SKM-1 treated with dmso at 0.1 percent for 144 hours (cell line): Measurements from ENCODE around the gene HPN.
"Not testable (repeated sequence)": the region's sequence is repeated elsewhere in the genome, so short reads cannot be mapped to it uniquely, and the experiment has no call there.

Experiments
- DNase-seq: peaks from one replicate; lab custom pipeline; 2025; ENCODE audit not compliant: unreplicated experiment; lab: John Stamatoyannopoulos, UW

The HPN gene

DNA sequence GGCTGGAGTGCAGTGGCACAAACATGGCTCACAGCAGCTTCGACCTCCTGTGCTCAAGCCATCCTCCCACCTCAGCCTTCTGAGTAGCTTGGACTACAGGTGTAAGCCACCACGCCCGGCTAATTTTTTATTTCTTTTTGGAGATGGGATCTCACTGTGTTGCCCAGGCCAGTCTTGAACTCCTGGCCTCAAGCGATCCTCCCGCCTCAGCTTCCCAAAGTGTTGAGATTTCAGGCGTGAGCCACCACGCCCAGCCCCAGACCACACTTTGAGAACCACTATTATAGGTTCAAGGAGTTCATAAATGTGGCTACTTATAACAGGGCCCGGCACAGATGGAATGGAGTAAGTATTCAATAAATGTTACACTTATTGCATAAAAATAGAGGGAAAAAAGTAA, 14.5 kb upstream of the HPN start:
- no peak for DNase-seq

DNA sequence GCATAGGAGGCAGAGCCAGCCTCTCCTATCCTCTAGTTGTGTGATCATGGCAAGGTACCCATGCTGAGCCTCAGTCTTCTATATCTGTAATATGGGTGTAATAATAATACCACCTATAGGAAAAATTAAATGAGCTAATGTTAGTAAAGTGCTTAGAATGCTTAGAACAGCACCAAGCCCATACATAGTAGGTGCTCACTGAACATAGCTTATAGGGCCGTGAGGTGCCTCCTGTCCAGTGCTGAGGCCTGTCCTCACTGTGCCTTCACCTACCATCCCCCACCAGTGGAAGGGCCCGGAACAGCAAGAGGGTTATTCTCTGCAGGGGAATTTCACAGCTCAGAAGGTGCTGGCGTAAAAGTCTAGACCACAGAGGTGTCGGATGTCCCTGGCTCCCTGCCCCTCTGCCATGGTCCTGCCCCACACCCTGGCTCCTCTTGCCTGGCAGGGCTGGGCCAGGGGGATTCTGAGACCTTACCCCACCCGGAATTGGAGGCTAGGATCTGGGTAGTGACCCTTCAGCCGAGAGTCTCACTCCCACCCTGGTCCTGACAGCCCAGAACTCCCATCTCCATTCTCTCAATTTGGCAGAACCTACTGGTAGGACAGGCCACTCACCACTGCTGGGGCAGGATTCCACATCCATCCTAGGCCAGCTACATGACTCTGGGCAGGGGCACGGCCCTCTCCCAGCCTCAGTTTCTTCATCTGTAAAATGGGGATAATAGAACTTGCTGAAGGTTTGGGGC, 13.5 kb upstream of the HPN start:
- no peak for DNase-seq

DNA sequence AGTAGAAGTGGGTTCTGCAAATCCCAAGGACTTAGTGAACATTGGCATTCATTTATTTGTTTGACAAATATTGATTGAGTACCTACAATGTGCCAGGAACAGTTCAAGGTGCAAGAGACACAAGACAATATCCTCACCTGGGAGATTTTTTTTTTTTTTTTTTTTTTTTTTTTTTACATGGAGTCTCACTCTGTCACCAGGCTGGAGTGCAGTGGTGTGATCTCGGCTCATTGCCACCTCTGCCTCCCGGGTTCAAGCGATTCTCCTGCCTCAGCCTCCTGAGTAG, 13.0 kb upstream of the HPN start:
- not testable (repeated sequence) for DNase-seq

DNA sequence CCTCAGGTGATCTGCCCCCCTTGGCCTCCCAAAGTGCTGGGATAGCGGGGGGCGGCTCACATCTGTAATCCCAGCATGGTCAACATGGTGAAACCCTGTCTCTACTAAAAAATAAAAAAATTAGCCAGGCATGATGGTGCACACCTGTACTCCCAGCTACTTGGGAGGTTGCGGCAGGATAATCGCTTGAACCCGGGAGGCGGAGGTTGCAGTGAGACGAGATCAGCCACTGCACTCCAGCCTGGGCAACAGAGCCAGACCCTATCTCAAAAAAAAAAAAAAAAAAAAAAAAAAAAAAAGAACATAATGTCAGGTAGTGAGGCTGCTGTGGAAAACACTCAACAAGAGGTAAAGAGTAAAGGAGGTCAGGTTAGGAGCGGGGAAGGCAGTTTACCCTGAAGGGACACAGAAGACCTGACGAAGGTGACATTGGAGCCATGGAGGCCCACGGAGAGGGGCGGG, 12.2 kb upstream of the HPN start:
- not testable (repeated sequence) for DNase-seq

DNA sequence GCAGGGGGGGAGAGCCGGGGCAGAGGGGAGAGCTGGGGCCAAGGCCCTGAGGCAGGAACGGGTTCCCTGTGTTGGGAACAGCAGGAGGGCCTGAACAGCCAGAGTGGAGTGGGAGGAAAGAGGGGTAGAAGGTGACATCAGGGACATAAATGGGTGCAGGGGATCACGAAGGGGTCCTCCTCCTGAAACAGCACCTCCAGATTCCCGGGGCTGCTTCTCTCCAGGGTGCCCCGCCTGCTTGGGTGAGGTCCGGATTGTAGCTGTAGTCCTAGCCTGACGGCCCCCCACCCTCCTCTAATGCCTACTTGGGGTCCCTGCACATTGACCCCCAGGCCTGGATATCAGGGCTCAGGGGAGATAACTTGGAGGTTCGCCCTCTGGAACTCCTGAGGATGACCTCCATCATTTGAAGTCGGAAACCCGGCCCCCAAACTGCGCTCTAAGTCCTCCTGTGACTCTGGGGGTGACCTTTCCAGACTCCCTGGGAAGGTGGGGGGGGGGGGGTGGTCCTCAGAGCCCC, 11.7 kb upstream of the HPN start:
- DNase-seq, result no peak

DNA sequence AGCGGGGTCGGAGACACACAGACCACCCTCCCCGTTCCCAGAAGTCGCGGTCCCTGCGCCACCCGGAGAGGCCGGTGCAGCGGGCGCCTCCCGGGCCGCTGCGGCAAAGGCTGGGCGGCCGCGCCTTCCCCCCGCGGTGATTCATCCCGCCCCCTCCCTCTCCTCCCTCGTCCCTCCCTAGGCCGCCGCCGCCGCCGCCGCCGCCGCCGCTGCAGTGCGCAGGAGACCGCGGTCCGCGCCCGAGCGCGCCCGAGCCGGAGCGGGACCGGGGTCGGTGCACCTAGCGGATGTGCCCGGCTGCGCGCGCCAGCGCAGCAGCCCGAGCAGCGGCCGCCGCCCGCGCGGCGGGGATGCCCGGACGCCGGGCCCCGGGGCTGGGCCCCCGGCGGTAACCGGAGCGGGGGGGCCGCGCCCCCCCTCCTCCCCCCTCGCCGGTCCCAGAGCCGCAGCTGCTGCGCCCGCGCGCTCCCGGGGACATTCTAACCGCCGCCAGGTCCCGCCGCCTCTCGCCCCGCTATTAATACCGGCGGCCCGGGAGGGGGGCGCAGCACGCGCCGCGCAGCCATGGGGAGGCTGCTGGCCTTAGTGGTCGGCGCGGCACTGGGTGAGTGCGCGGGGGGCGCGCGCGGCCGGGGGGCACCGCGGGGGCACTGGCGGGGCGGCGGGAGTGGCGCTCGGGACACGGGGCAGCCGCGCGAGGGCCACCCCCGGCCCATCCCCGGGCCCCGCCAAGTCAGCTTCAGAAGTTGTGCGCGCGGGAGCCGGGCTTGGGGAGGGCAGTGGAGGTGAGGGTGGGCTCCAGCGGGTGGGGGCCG, 11.1 kb upstream of the HPN start, which contains the start of gene SCN1B:
Gene SCN1B (plus strand): TSS at position 214 of the 815 bp plus-strand sequence. CDS start 351 bp downstream, at position 565.
- DNase-seq, result no peak

DNA sequence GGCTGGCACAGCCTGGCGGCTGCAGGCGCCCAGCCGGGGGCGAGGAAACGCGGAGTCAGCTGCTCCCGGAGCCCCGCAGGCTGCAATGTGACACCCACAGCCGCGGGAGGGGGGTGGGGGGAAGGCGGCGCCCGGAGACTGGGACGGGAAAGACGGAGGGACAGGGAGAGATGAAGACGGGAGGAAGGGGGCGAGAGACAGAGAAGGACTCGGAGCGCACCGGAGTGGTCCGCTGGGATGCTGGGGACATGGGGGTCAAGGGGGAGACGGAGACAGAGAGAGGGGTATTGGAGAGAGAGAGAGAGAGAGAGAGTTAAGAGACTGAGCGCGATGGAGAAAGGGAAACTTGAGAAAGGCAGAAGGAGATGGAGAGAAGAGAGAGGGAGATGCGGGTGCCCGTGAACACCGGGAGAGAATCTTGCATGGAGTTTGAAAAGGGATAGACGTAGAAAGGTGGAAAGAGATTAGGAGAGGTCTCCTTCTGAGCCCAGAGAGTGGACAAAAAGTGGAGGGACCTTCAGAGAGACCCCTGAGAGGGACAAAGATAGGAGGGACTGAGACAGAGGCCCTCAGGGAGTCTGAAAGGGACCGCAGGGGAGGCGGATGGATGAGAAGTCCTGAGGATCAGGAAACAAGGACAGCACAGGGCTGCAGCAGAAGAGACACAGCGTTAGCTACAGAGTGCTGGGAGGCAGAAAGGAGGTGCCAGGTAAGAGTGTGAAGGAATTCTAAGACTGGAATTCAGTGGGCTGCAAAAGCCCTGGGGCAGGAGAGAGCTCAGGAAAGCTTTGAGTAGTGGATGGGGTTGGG, 10.2 kb upstream of the HPN start:
- DNase-seq, result no peak

DNA sequence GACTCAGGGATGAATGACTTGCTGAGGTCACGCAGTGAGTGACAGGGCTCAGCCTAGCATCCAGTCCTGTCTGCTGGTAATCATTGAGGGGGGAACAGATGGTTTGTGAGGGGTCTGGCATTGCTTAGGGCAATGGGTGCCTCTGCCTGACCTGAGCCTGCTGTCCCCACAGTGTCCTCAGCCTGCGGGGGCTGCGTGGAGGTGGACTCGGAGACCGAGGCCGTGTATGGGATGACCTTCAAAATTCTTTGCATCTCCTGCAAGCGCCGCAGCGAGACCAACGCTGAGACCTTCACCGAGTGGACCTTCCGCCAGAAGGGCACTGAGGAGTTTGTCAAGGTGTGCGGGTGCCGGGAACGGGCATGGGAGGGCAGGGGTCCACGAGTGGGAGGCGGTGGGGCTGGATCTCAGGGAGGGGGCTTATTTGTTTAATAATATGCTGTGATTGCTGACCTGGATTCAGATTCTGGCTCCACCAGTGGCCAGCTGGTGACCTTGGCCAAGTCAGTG, 9.1 kb upstream of the HPN start:
- no peak for DNase-seq

DNA sequence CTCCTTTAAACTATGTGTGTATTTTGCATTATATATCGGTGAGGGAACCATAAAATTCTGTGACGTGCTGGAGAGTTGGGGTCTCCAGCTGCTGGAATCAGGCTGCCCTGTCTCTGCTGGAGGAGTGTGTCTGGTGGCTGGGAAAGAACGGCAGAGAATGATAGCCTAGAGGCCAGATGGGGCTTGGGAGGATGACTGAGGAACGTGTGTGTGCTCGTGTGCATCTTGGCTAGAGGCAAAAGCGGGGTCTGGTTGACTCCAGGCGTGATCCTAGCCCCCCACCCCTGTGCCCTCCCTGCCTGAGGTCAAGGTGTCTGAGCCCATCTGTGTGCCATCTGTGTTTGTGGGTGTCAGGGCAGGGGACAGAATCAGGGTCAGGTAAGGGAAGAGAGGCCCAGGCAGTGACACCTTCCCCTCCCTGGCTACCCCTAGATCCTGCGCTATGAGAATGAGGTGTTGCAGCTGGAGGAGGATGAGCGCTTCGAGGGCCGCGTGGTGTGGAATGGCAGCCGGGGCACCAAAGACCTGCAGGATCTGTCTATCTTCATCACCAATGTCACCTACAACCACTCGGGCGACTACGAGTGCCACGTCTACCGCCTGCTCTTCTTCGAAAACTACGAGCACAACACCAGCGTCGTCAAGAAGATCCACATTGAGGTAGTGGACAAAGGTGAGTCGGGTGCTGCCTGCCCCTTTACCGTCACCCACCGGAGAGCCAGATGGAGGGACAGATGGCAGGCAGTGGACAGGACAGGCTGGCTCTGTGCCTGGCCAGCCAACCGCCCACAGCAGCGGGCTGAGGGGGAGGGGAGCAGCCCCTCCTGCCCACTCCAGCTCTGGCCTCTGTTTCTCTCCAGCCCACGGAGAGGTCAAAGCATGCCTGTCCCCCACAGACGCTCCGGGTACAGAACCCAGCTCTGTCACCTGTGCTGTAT, 8.2 kb upstream of the HPN start:
- DNase-seq, result no peak

DNA sequence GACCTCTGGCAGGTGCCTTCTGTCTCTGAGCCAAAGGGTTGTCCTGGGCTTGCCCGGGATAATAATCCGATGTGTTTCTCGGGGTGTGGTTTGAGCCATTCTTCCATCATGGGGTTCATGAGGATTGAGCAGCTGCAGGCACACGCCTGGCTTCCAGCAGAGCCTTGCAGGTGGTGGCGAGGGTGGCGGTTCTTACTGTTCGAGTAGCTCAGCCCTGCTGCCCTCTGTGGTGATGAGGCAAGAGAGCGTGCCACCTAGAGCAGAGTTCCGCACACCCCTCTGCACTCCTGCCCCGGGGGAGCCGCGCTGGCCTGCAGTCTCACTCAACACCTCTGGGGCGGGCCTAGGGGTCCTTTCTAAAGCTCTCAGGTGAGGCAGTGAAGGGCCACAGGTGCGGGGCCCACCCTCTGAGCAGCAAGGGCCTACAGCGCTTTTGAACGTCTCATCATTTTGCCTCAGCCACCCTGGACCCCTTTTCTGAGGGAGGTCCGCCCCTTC, 7.5 kb upstream of the HPN start:
- no peak for DNase-seq

DNA sequence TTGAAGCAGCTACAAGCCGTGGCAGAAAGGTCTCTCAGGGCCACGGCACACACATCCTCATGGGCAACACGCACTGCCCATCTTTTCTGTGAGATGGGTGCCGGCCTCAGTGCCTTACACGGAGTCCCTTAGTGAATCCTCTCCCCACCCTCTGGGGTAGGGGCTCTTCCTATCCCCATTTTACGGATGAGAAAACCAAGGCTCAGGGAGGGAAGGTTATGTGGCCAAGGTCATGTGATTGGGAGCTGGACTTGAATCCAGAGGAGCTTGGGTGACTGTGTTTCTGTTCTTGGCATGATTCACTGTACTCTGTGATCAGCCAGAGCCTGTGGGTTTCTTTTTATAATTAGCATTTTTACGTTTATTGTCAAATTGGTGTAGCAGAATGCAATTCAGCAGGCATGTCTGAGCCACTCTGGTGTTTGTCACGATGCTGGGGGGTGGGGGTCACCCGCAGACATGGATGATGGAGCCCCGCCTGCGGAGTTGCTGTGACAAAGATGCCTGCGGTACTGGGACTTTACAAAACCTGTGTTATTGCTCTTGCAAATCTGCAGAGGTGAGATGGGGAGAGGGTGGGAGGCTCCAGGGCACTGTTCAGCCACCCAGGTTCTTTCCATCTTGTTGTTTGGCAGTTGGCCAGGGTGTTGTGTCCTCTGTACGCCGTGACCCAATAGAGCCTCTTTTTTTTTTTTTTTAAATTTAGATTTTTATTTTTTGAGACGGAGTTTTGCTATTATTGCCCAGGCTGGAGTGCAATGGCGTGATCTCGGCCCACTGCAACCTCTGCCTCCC, 6.7 kb upstream of the HPN start:
- no peak for DNase-seq

DNA sequence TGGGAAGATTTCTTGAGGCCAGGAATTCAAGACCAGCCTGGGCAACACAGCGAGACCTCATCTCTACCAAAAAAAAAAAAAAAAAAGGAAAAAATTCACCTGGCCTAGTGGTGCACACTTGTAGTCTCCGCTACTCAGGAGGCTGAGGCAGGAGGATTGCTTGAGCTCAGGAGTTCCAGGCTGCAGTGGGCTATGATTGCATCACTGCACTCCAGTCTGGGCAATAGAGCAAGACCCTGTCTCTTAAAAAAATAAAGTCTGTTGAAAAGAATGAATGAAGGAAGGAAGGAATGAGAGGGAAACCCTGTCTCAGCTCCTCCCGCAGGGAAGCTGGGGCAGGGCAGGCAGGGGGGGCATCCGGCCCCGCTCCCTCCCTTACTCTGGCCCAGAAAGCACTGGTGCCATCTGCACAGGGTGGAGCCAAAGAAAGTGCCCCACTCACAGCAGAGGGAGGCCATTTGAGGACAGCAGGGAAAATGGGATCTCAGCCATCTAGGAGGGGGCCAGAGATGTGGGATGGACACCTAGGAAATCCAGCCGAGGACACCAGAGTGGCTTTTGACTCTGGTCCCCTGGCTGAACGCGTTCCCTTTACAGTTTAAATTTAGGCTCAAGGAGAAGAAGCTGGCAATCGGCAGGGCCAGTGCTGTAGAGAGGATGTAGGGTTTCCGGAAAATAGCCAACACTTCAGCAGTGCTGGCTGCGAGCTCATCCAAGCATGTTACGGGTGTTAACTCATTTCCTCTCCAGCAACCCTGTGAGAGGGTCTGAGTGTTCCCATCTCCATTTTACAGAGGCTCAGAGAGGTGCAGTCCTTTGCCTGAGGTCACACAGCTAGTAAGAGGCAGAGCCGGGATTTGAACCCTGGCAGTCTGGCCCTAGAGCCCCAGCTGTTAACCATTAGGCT, 3.6 kb upstream of the HPN start:
- no peak for DNase-seq

DNA sequence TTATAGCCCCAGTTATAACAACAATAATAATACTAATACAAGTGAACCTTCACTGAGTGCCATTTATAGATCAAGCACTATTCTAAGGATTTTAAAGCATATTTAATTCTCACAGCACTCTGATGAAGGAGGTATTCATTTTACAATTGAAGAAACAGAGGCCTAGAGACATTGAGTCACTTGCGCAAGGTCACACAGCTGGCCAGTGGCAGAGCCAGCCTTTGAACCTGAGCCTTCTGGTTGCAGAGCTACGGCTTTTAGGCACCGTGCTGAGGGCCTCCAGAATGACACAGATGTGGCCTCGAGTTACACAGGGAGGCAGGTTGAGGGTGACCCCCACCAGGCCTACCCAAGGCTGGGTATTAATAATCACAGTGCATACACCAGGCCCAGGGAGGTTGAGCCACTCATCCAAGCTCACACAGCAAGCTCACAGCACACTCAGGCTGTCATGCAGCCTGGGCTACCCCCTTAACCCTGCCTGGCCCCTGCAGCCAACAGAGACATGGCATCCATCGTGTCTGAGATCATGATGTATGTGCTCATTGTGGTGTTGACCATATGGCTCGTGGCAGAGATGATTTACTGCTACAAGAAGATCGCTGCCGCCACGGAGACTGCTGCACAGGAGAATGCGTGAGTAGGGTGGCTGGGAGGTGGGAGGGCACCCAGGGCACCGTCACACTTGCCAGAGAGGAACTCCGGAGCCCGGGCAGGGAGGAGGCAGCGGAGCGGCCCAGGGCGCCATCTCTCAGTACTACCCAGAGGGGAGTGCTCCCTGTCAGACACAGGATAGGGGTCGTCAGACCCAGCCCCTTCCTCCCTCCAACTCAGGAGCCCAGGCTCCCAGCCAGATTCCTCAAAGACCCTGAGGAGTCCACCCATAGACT, 2.7 kb upstream of the HPN start:
- no peak for DNase-seq

DNA sequence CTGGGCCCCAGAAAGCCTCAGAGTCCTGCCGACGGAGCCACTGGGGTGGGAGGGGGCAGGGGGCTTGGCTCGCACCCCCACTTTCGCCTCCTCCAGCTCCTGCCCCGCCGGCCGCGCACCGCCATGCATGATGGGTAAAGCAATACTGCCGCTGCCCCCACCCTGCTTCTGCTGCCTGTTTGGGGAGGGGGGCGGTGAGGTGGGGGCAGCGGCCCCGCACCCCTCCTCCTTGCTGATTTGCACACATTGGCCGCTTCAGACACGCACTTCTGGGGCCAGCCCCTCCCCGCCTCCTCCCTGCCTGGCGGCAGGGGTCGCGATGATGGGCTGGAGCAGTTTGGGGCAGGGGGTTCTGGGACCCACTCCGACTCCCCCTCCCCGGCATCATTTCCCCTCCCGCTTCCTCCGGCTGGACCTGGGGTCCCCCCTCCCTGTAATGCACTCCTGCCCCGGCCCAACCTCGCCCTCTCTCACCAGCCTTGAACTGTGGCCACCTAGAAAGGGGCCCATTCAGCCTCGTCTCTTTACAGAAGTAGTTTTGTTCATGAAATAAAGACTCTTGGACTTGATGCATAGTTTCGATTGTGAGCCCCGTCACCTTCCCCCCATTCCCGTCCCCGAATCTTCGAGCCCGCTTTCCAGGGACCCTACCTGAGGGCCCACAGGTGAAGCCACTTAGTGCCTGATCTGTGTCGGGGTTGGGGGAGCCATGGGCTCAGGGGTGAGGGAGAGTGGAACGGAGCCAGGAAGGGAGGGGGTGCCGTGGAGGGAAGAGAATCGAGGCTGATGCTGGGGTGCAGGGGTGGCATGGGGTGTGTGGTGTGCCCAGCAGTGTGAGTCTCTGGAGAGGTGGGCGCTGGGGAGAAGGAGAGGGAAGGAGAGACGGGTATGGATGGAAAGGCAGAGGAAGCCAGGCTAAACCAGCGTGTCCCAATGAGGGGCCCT, 1.4 kb upstream of the HPN start:
- no peak for DNase-seq

DNA sequence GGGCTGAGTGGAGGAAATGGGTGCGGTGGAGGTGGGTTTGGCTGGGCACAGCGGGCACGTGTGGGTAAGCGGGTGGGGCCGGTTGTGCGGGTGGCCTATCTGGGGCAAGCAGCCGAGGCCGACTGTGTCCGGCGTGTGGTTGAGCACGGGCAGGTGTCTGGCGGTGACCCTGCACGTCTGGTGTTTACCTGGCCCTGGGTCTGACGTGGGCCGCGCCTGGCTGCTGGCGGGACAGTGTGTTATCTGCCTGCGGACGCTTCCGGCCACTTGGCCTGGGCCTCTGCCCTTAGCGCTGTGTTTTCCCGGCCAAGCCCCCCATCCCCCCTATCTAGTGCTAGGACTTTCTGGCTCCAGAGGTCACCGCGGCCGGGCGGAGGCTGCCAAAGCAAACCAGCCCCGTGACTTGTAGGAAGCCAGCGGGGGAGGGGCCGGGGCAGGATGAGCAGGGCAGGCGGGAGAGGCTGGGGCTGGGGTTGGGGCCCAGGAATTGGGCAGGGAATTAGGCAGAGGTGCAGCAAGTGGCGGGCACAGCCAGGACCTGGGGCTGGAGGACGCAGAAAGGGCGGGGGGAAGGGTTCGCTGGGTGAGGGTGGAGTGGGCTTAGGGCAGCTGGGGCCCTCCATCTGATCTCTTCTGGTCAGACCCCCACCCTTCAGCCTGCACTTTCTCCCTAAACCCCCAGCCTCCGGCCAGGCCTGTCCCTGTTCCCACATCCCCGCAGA, 534 bp upstream of the HPN start:
- no peak for DNase-seq
